A673 (cell line): ENCODE results near the gene NEO1.

Source experiments
- EZH2 ChIP-seq: fragments of 200-600 bp; sonication (generic); IDR thresholded peaks from 2 replicates; pipeline ENCODE4 v1.6.1; 2017; ENCODE audit warnings: borderline replicate concordance, low read depth, mild to moderate bottlenecking, mixed read lengths, antibody characterized with exemption, low read length; ENCODE audit not compliant: poor library complexity, severe bottlenecking
- TF ChIP-seq, protein P1 (sequence below): fragments of 300-800, 200-600 bp; sonication (generic); conservative IDR thresholded peaks from 2 replicates; pipeline ENCODE4 v1.5.1; 2017; ENCODE audit warnings: low read depth, mild to moderate bottlenecking, antibody characterized with exemption, low read length, moderate library complexity, mixed read lengths

DNA sequence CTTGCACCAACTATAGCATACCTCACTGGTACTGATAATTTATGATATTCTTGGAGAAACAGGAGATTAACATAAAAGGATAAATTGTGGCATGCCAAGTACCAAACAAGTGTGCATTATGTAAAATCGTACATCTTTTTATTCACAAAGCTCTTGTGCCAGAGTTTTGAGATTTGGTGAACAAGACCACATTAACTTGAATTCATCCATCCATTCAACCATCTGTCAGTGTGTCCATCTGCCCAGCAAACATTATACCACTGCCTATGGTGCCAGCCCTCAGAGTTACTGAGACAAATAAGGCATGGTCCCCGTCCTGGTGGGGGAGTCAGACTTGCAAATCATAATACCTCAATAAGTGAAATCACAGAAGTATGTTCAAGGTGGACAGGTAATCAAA lies 17.0 kb upstream of the NEO1 start:
- TF ChIP-seq, protein P1, sequence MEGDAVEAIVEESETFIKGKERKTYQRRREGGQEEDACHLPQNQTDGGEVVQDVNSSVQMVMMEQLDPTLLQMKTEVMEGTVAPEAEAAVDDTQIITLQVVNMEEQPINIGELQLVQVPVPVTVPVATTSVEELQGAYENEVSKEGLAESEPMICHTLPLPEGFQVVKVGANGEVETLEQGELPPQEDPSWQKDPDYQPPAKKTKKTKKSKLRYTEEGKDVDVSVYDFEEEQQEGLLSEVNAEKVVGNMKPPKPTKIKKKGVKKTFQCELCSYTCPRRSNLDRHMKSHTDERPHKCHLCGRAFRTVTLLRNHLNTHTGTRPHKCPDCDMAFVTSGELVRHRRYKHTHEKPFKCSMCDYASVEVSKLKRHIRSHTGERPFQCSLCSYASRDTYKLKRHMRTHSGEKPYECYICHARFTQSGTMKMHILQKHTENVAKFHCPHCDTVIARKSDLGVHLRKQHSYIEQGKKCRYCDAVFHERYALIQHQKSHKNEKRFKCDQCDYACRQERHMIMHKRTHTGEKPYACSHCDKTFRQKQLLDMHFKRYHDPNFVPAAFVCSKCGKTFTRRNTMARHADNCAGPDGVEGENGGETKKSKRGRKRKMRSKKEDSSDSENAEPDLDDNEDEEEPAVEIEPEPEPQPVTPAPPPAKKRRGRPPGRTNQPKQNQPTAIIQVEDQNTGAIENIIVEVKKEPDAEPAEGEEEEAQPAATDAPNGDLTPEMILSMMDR = no peak
- TF ChIP-seq EZH2 = no peak
